NB4 (cell line): ENCODE data around the gene IGF1R.
A peak's percentile ranks its signal among the peaks of the same experiment; 100 is the strongest.

ENCODE experiments used
- DNase-seq: peaks from one replicate; pipeline ENCODE4 v3.0.0; 2010; ENCODE audit warnings: low read depth
- H3K4me3 ChIP-seq: one replicate; pipeline ENCODE4 v1.5.1; 2011; ENCODE audit warnings: mild to moderate bottlenecking, low read depth, low read length, moderate library complexity
- MYC ChIP-seq: IDR thresholded peaks from 2 replicates; pipeline ENCODE4 v1.6.1; 2011; ENCODE audit warnings: low read depth, low read length
- POLR2A ChIP-seq: IDR thresholded peaks from 2 replicates; pipeline ENCODE4 v1.6.1; 2011; ENCODE audit warnings: mild to moderate bottlenecking; ENCODE audit not compliant: insufficient read length; ENCODE audit errors: extremely low read depth
- TF ChIP-seq, protein P1 (sequence below): IDR thresholded peaks from one replicate; pipeline ENCODE4 v1.5.1; 2012; ENCODE audit warnings: low read depth, low read length
- TF ChIP-seq, protein P2 (sequence below): IDR thresholded peaks from 2 replicates; pipeline ENCODE4 v1.6.1; 2011; ENCODE audit warnings: low read depth, low read length

The IGF1R gene

DNA sequence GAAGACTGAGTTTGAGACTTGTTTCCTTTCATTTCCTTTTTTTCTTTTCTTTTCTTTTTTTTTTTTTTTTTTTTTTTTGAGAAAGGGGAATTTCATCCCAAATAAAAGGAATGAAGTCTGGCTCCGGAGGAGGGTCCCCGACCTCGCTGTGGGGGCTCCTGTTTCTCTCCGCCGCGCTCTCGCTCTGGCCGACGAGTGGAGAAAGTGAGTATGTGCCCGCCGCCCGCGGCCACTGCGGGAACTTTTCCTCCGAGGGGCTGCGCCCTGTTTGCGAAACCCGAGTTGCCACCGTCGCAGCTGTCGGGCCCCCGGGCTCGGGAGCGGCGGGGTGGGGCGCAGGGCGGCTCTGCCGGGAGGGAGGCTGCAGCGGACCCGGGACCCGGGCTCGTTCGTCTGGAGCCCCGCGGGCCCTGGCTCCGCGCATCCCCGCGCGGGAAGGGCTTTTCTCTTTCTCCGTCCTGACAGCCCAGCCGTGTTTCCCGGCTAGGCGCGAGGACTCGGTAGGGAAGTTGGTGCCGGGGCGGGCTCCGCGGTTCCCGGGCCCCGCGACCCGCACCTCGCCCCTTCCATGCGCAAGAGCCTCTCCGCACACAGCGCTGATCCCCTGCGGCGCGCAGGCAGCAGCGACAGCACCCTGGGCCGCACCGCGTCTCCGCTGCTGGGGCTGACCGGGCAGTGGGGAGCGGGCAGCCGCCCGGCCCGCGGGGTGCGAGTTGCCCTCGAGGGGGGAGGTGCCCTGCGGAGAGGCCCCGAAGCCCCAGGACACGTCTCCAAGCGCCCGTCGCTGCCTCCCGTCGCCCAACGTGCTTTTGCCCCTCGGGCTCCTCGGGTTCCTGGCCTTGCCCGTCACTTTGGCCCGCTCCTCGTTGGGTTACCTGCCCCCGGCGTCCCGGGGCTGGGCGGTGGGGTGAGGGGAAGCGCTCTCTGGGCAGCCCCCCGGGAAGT is 1.4 kb downstream of the IGF1R start:
- peak; percentile 75 for DNase-seq
- TF ChIP-seq, protein P1, sequence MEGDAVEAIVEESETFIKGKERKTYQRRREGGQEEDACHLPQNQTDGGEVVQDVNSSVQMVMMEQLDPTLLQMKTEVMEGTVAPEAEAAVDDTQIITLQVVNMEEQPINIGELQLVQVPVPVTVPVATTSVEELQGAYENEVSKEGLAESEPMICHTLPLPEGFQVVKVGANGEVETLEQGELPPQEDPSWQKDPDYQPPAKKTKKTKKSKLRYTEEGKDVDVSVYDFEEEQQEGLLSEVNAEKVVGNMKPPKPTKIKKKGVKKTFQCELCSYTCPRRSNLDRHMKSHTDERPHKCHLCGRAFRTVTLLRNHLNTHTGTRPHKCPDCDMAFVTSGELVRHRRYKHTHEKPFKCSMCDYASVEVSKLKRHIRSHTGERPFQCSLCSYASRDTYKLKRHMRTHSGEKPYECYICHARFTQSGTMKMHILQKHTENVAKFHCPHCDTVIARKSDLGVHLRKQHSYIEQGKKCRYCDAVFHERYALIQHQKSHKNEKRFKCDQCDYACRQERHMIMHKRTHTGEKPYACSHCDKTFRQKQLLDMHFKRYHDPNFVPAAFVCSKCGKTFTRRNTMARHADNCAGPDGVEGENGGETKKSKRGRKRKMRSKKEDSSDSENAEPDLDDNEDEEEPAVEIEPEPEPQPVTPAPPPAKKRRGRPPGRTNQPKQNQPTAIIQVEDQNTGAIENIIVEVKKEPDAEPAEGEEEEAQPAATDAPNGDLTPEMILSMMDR: peak; percentile 4
- TF ChIP-seq, protein P2, sequence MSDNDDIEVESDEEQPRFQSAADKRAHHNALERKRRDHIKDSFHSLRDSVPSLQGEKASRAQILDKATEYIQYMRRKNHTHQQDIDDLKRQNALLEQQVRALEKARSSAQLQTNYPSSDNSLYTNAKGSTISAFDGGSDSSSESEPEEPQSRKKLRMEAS: no peak
- peak overlapping the region; percentile 74 for H3K4me3 ChIP-seq

DNA sequence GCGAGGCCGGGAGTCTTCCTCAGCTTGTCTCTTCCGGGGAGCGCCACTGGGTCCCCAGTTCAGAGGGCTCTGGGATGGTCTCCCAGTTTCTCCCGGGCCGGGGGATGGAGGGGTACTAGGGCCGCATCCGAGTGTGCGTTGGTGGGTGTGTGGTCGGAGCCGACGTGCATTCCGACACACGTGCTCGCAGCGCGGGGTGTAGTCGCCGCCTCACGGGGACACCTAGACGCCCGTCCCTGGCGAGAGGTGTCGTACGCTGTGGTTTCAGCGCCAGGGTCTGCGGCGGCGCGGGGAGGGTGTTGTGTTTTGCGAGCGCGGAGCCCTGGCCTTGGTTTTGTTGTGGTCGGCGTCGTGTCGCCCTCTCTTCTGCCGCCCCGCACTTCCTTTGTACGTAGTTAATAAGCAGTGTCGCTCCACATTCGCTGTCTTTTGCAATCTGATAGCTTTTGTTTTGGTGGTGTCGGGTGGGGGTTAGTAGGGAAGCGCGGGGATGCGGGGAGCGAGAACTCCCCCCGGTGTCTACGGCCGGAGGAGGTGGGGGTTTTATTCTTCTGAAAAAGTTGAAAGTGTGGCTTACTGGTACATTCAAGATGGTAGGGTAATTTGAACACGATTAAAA is 2.2 kb downstream of the IGF1R start:
- H3K4me3 ChIP-seq: peak overlapping the region; percentile 74
- peak; percentile 72 for DNase-seq
- TF ChIP-seq, protein P2: peak; percentile 86
- TF ChIP-seq MYC (peak; percentile 58), POLR2A (peak; percentile 29)
- TF ChIP-seq, protein P1: no peak

DNA sequence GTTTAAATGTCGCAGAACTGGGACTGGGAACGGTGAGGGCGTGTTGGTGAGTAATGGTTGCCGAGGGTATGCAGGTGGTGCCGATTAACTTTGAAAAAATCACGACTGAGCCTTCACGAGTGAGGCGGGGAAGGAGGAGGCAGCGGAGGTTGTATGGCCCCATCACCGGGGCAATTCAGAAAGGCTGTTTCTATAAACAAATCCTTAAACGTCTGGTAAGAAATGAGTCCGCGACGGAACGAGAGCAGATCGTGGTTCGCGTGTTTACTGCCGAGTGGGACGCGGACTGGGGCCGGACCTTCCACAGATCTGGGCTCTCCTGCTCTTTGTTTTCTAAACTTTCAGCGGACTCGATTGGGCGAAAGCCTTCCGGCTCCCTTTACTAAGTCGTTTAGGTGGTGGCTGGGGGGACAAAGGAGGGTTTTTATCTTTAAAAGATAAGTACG is 2.7 kb downstream of the IGF1R start:
- peak; percentile 21 for DNase-seq
- TF ChIP-seq, protein P2: no peak
- TF ChIP-seq POLR2A (no peak), MYC (no peak)
- TF ChIP-seq, protein P1: no peak
- H3K4me3 ChIP-seq: peak overlapping the region; percentile 74

DNA sequence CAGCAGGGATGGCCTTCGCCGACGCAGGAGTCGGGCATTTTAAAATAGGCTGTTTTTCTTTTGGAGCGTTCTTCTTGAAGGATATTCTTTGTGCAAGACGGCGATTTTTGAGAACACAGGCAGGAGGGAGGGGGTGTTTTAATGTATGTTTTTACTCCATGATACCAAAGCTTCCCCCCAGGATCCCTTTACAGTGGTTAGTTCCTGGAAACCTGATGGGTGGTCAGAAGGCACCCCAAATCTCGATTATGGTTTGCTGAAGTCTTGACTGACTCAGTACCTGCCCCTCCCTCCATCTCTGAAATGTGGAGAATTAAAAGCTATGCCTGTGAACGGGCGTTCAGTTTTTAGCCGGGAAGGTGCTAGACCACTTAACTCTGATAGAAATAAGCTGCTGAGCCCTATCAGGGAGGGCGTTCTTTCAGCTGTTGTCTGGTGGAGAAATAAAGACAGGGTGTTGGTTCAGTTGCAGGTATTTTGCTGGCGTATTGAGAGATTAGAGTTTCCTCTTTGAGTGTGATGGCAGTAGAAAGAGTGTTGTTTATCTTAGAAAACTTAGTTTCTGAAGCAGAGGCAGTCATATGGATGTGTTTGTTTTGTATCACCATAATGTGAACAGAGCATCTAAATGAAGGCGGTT is 3.4 kb downstream of the IGF1R start:
- peak; percentile 19 for DNase-seq
- H3K4me3 ChIP-seq: peak overlapping the region; percentile 74

DNA sequence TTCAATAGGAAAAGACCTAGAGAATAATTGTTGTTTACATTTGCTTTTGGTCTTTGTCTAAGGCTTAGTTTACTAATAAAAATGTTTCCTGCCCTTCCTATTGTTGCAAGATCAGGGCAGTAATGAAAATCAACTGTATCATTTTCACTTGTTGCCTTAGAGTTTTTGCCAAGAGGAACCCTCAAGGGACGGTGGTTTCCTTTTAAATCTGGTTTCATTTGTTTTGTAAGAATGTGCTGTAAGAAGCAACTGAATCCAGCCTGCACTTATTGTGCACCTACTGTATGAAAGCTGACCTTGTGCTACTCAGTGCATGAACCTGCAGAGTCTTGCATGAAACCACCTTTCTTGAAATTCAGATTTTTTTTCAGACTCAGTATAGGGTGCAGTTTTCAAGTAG is 5.3 kb downstream of the IGF1R start:
- H3K4me3 ChIP-seq: no peak overlapping the region
- TF ChIP-seq POLR2A (no peak), MYC (no peak)
- TF ChIP-seq, protein P2: no peak
- TF ChIP-seq, protein P1: no peak
- DNase-seq: peak; percentile 81

More for the DNA sequence above, 3.4 kb downstream of the IGF1R start:
- TF ChIP-seq MYC: no peak
- TF ChIP-seq, protein P1: no peak
- TF ChIP-seq, protein P2: no peak
- no peak for TF ChIP-seq POLR2A
